ENCODE data around the gene COBL.

COBL gene

DNA sequence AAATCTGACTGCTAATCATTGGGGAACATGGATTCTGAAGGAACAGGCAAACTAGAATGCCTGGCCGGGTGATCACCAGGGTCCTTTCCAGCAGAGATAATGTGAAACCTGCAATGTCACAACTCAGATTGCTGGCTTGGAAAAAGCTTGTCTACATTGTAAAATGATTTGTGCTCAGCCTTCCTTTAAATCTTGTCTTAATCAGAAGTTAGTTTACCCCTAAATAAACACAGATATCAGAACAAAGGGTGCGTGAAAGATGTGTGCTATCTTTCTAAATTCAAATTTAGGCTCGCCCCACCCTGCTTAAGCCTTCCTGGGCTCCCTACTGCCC lies 26.3 kb downstream of the COBL start:
- TF ChIP-seq, protein P1, sequence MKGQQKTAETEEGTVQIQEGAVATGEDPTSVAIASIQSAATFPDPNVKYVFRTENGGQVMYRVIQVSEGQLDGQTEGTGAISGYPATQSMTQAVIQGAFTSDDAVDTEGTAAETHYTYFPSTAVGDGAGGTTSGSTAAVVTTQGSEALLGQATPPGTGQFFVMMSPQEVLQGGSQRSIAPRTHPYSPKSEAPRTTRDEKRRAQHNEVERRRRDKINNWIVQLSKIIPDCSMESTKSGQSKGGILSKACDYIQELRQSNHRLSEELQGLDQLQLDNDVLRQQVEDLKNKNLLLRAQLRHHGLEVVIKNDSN (IDR thresholded peaks at IDR 0.05) = no peak
- TF ChIP-seq TEAD4 (IDR thresholded peaks at IDR 0.05) = no peak
- no peak for TF ChIP-seq YY1 (IDR thresholded peaks at IDR 0.05; ENCODE audit: low read depth)
- TF ChIP-seq TCF12 (IDR thresholded peaks at IDR 0.05; ENCODE audit: low read depth) = no peak
- TF ChIP-seq, protein P2, sequence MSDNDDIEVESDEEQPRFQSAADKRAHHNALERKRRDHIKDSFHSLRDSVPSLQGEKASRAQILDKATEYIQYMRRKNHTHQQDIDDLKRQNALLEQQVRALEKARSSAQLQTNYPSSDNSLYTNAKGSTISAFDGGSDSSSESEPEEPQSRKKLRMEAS (IDR thresholded peaks at IDR 0.05) = no peak
- TF ChIP-seq, protein P3, sequence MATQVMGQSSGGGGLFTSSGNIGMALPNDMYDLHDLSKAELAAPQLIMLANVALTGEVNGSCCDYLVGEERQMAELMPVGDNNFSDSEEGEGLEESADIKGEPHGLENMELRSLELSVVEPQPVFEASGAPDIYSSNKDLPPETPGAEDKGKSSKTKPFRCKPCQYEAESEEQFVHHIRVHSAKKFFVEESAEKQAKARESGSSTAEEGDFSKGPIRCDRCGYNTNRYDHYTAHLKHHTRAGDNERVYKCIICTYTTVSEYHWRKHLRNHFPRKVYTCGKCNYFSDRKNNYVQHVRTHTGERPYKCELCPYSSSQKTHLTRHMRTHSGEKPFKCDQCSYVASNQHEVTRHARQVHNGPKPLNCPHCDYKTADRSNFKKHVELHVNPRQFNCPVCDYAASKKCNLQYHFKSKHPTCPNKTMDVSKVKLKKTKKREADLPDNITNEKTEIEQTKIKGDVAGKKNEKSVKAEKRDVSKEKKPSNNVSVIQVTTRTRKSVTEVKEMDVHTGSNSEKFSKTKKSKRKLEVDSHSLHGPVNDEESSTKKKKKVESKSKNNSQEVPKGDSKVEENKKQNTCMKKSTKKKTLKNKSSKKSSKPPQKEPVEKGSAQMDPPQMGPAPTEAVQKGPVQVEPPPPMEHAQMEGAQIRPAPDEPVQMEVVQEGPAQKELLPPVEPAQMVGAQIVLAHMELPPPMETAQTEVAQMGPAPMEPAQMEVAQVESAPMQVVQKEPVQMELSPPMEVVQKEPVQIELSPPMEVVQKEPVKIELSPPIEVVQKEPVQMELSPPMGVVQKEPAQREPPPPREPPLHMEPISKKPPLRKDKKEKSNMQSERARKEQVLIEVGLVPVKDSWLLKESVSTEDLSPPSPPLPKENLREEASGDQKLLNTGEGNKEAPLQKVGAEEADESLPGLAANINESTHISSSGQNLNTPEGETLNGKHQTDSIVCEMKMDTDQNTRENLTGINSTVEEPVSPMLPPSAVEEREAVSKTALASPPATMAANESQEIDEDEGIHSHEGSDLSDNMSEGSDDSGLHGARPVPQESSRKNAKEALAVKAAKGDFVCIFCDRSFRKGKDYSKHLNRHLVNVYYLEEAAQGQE (IDR thresholded peaks at IDR 0.05; ENCODE audit: low read depth) = no peak
- TF ChIP-seq EP300 (IDR thresholded peaks at IDR 0.05; ENCODE audit: borderline replicate concordance) = no peak
- no peak for TF ChIP-seq FOXM1 (IDR thresholded peaks at IDR 0.05; ENCODE audit: borderline replicate concordance, low read depth)
- TF ChIP-seq ZBTB7A (IDR thresholded peaks at IDR 0.05; ENCODE audit: low read depth) = no peak
- no peak for TF ChIP-seq TAF1 (IDR thresholded peaks at IDR 0.05; ENCODE audit: low read depth)
- no peak for TF ChIP-seq RAD21 (IDR thresholded peaks at IDR 0.05; ENCODE audit: low read depth)
- TF ChIP-seq CEBPB (IDR thresholded peaks at IDR 0.05) = no peak
- TF ChIP-seq EGR1 (IDR thresholded peaks at IDR 0.05) = no peak

DNA sequence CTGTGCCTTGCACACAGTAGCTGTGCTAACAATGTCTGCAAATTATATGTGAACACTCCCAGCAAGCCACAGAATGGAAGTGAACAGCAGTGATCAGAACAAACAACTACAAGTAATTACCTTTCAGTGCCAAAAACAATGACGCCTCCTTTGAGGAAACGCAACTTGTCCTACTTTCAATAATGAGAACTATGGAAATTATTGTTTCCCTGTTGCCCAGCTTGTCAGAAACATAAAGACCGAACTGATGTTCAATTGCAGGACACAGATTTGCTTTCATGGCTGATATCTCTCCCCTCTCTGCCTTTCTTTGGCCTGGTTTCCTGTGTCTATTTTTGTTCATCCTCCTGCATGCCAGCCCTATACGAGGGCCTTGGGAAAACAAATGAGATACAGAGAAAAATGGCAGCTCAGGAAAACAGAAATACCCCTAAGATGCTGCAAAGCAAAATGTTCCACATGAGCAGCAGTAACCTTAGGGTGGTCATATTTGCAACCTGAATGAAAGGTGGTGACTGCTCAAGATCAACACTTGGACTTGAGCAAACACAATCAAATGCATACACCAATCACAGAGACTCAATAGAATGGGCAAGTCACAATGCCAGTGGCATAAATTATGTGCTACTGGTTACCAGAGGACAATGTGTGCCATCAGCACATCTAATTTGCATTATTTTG lies 26.8 kb downstream of the COBL start:
- TF ChIP-seq, protein P3 (IDR thresholded peaks at IDR 0.05; ENCODE audit: low read depth) = no peak
- no peak for TF ChIP-seq RAD21 (IDR thresholded peaks at IDR 0.05; ENCODE audit: low read depth)
- no peak for TF ChIP-seq TCF12 (IDR thresholded peaks at IDR 0.05; ENCODE audit: low read depth)
- no peak for TF ChIP-seq FOXM1 (IDR thresholded peaks at IDR 0.05; ENCODE audit: borderline replicate concordance, low read depth)
- TF ChIP-seq YY1 (IDR thresholded peaks at IDR 0.05; ENCODE audit: low read depth) = no peak
- TF ChIP-seq, protein P2 (IDR thresholded peaks at IDR 0.05) = no peak
- TF ChIP-seq, protein P1 (IDR thresholded peaks at IDR 0.05) = no peak
- no peak for TF ChIP-seq TAF1 (IDR thresholded peaks at IDR 0.05; ENCODE audit: low read depth)
- TF ChIP-seq CEBPB (IDR thresholded peaks at IDR 0.05) = no peak
- TF ChIP-seq NFIC (IDR thresholded peaks at IDR 0.05) = no peak

DNA sequence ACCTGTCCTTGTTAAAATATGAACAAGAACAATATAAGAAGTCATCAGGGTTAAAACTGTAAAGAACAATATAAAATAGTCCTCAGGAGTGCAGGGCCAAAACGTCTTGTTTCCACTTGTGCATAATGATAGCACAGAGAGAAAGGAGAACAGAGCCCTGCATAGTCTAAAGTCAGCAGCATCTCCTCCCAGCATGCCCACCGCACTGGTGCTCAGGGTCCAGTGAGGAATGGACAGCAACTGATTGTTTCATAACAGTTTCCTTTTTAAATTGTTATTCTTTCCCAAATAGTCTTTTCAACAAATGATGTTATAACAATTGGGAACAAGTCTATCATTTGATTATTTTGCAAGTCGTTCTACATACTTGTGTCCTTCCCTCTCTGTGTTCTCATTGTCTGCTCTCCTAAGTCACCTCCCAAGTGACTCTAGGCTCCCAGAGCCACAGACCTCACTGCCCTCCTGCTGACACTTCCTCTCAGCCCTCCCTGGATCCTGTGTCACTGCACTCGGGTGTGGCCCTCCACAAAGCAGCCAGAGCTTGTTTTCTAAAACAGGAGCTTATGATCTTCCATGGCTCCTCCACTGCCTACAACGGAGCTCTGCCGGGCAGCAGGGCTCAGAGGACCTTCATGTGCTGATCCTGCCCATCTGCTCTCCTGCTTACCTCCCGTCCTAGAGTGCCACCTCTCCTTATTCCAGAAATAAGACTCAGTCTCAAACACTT lies 27.6 kb downstream of the COBL start:
- no peak for TF ChIP-seq CREB1 (IDR thresholded peaks at IDR 0.05; ENCODE audit: low read depth)
- no peak for TF ChIP-seq TCF12 (IDR thresholded peaks at IDR 0.05; ENCODE audit: low read depth)
- TF ChIP-seq CEBPB (IDR thresholded peaks at IDR 0.05) = no peak
- no peak for TF ChIP-seq FOXM1 (IDR thresholded peaks at IDR 0.05; ENCODE audit: borderline replicate concordance, low read depth)
- TF ChIP-seq ZBTB7A (IDR thresholded peaks at IDR 0.05; ENCODE audit: low read depth) = no peak
- no peak for TF ChIP-seq NFIC (IDR thresholded peaks at IDR 0.05)
- TF ChIP-seq, protein P1 (IDR thresholded peaks at IDR 0.05) = no peak
- TF ChIP-seq EGR1 (IDR thresholded peaks at IDR 0.05) = no peak
- TF ChIP-seq, protein P3 (IDR thresholded peaks at IDR 0.05; ENCODE audit: low read depth) = no peak
- no peak for TF ChIP-seq TEAD4 (IDR thresholded peaks at IDR 0.05)

DNA sequence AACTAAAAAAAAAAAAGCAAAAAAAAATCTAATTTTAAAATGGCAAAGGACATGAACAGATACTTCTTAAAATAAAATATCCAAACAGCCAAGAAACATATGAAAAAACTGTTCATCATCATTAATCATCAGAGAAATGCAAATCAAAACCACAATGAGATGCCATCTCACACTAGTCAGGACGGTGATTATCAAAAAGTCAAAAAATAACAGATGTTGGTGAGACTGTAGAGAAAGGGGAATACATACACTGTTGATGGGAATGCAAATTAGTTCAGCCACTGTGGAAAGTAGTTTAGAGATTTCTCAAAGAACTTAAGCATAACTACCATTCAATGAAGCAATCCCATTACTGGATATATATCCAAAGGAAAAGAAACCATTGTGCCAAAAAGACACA lies 30.2 kb downstream of the COBL start:
- no peak for TF ChIP-seq YY1 (IDR thresholded peaks at IDR 0.05; ENCODE audit: low read depth)
- TF ChIP-seq CEBPB (IDR thresholded peaks at IDR 0.05) = no peak
- no peak for TF ChIP-seq TAF1 (IDR thresholded peaks at IDR 0.05; ENCODE audit: low read depth)
- TF ChIP-seq NFIC (IDR thresholded peaks at IDR 0.05) = no peak
- TF ChIP-seq, protein P3 (IDR thresholded peaks at IDR 0.05; ENCODE audit: low read depth) = no peak
- TF ChIP-seq, protein P2 (IDR thresholded peaks at IDR 0.05) = no peak
- no peak for TF ChIP-seq FOXM1 (IDR thresholded peaks at IDR 0.05; ENCODE audit: borderline replicate concordance, low read depth)
- no peak for TF ChIP-seq CREB1 (IDR thresholded peaks at IDR 0.05; ENCODE audit: low read depth)
- no peak for TF ChIP-seq ZBTB7A (IDR thresholded peaks at IDR 0.05; ENCODE audit: low read depth)
- no peak for TF ChIP-seq EGR1 (IDR thresholded peaks at IDR 0.05)
- no peak for TF ChIP-seq TEAD4 (IDR thresholded peaks at IDR 0.05)
- TF ChIP-seq, protein P1 (IDR thresholded peaks at IDR 0.05) = no peak
- TF ChIP-seq RAD21 (IDR thresholded peaks at IDR 0.05; ENCODE audit: low read depth) = no peak
- TF ChIP-seq TCF12 (IDR thresholded peaks at IDR 0.05; ENCODE audit: low read depth) = no peak
- TF ChIP-seq EP300 (IDR thresholded peaks at IDR 0.05; ENCODE audit: borderline replicate concordance) = no peak
